ENCODE data around the gene STAT4. TPM values are rescaled to one million over a fixed set of nuclear protein-coding genes. Genes with fewer than 3 reads are reported as not detected.

STAT4 gene
- total RNA-seq, 1 donor from 2014 or later, result 1.0 TPM

DNA sequence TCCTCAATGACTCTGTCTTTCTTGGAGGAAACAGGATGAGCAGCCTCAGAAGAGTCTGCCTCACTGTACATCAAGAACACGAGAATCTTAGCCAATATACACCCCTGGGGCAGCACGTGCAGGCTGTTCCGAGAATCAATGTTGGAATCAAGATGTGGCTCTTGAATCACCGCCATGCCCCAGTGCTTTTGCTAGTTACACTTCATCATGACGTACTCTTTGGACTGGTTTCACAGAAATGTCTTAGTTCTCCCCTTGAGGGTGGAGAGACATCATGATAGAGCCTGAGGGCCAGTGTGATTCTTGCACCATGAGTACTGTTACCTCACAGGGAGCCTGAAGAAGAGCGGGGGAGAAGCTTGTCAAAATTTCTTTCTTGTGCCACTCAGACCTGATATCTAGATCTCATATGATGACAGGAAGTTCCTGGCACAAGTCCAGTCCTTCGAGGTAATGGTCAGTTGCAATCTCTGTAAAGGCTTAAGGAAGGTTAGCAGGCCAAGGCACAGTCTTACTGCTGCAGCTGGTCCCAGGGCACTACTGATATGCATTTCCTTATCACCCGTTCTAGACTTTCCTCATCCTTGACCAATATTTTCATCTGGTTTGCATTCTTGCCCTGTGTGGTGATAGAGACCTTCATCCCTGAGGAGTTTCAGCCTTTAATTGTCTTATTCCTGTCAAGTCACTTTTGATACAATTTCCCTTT lies 28.2 kb upstream of the STAT4 start:
- no peak for DNase-seq (ENCODE audit: low read depth, low spot score)
- peaks cover 7% of the 10 kb centered on the region for H3K4me1 Mint-ChIP-seq
- H3K27ac Mint-ChIP-seq (ENCODE audit: unreplicated experiment), result no peak overlapping the region
- H3K36me3 Mint-ChIP-seq (ENCODE audit: low read depth), result no peaks in the 10 kb centered on the region
- TF ChIP-seq, protein P1, sequence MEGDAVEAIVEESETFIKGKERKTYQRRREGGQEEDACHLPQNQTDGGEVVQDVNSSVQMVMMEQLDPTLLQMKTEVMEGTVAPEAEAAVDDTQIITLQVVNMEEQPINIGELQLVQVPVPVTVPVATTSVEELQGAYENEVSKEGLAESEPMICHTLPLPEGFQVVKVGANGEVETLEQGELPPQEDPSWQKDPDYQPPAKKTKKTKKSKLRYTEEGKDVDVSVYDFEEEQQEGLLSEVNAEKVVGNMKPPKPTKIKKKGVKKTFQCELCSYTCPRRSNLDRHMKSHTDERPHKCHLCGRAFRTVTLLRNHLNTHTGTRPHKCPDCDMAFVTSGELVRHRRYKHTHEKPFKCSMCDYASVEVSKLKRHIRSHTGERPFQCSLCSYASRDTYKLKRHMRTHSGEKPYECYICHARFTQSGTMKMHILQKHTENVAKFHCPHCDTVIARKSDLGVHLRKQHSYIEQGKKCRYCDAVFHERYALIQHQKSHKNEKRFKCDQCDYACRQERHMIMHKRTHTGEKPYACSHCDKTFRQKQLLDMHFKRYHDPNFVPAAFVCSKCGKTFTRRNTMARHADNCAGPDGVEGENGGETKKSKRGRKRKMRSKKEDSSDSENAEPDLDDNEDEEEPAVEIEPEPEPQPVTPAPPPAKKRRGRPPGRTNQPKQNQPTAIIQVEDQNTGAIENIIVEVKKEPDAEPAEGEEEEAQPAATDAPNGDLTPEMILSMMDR (conservative IDR thresholded peaks at IDR 0.05), result no peak
- H3K27me3 Mint-ChIP-seq (ENCODE audit: low read depth), result no peaks in the 10 kb centered on the region
- H3K9me3 Mint-ChIP-seq, result no peaks in the 10 kb centered on the region
- H3K4me3 Mint-ChIP-seq, result no peak overlapping the region

GRCh38 chr2:191177751-191178736 lies 27.2 kb upstream of the STAT4 start:
- Mint-ChIP-seq H3K4me3 (no peak overlapping the region), H3K36me3 (ENCODE audit: low read depth) (no peaks in the 10 kb centered on the region), H3K27me3 (ENCODE audit: low read depth) (no peaks in the 10 kb centered on the region), H3K4me1 (peaks cover 8% of the 10 kb centered on the region), H3K9me3 (no peaks in the 10 kb centered on the region), H3K27ac (ENCODE audit: unreplicated experiment) (no peak overlapping the region)
- no peak for DNase-seq (ENCODE audit: low read depth, low spot score)
- TF ChIP-seq, protein P1 (conservative IDR thresholded peaks at IDR 0.05), result no peak

DNA sequence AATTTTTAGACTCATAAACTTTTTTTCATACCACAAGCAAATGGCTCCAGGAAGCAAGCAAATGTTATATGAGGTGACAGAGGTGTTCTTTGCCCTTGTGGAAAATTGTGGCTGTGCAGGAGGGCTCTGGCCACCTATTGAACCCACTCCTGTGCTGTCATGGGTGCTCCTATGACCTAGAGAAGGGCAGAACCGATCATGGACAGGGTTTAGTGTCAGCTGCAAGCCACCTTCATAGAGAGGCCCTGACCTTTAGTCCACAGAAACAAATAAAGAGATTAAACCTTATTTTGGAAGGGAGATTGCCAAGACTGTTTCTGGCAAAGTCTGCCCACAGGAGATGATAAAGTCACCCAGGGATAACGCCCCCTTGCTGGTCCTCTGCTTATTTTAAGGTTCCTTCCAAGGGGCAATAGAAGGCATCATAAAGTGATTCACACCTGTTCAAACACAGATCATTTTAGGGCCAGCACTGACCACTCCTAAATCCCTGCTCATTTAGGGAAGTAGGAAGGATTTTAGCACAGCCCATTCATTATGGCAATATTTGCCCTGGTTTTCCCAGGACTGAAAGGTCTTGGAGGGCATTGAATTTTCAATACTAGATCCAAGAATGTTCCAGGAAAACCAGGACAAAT lies 26.1 kb upstream of the STAT4 start:
- Mint-ChIP-seq H3K27ac (ENCODE audit: unreplicated experiment) (no peak overlapping the region), H3K36me3 (ENCODE audit: low read depth) (no peaks in the 10 kb centered on the region), H3K4me3 (no peak overlapping the region), H3K9me3 (no peaks in the 10 kb centered on the region), H3K4me1 (peaks cover 19% of the 10 kb centered on the region), H3K27me3 (ENCODE audit: low read depth) (no peaks in the 10 kb centered on the region)
- DNase-seq (ENCODE audit: low read depth, low spot score), result no peak
- TF ChIP-seq, protein P1 (conservative IDR thresholded peaks at IDR 0.05), result no peak

DNA sequence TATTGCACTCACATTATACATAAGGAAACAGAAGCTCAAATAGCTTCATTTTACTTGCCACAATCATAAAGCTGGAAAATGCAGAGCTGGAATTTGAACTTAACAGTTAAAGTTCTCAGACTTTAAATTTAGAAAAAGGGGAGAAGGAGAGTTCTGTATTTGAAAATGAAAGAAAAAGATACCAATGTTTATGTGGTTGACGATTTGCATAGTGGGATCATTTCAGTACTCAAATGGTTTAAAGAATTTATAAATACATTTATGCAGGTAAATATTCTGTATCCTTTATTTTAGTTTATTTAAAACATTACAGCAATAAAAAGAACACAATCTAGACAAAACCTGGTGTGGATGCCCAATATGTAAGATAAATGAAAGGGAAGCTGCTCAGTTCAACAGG lies 25.5 kb upstream of the STAT4 start:
- Mint-ChIP-seq H3K27me3 (ENCODE audit: low read depth) (no peaks in the 10 kb centered on the region), H3K4me1 (peaks cover 25% of the 10 kb centered on the region), H3K9me3 (no peaks in the 10 kb centered on the region), H3K36me3 (ENCODE audit: low read depth) (no peaks in the 10 kb centered on the region), H3K4me3 (no peak overlapping the region), H3K27ac (ENCODE audit: unreplicated experiment) (no peak overlapping the region)
- TF ChIP-seq, protein P1 (conservative IDR thresholded peaks at IDR 0.05), result no peak
- no peak for DNase-seq (ENCODE audit: low read depth, low spot score)

GRCh38 chr2:191174442-191174841 lies 23.6 kb upstream of the STAT4 start:
- no peak overlapping the region for H3K4me3 Mint-ChIP-seq
- TF ChIP-seq, protein P1 (conservative IDR thresholded peaks at IDR 0.05), result no peak
- peaks cover 29% of the 10 kb centered on the region for H3K4me1 Mint-ChIP-seq
- no peaks in the 10 kb centered on the region for H3K27me3 Mint-ChIP-seq (ENCODE audit: low read depth)
- no peak overlapping the region for H3K27ac Mint-ChIP-seq (ENCODE audit: unreplicated experiment)
- no peak for DNase-seq (ENCODE audit: low read depth, low spot score)
- H3K36me3 Mint-ChIP-seq (ENCODE audit: low read depth), result no peaks in the 10 kb centered on the region
- no peaks in the 10 kb centered on the region for H3K9me3 Mint-ChIP-seq

Data from neural crest cell (in vitro differentiated cells).